ENCODE data around the gene PLEKHM3. TPM values are rescaled to one million over a fixed set of nuclear protein-coding genes. Genes with fewer than 3 reads are reported as not detected.

PLEKHM3 gene
- total RNA-seq, 1 experiment from 2014 or later: 2.5 TPM

GRCh38 chr2:207854484-207855440 lies 170.6 kb downstream of the PLEKHM3 start:
- CTCF ChIA-PET: no interaction called here
- in situ Hi-C loops (cut with HindIII; ENCODE audit: low pct_unique_long_range_greater_than_20kb, low sequenced_read_pairs) (no loop called here), intact Hi-C loops (cut with micrococcal nuclease; ENCODE audit: unreplicated experiment) (no loop called here)
- POLR2A ChIA-PET: no interaction called here
- ATAC-seq (no peak), DNase-seq (ENCODE audit: low read depth, low spot score) (no peak)
- no peaks in the 10 kb centered on the region for H3K9me3 ChIP-seq (ENCODE audit: control insufficient read depth, insufficient read depth, low read depth, low read length)
- no TSS peak for BruUV-seq (replicated peaks)
- TF ChIP-seq POLR2AphosphoS5 (IDR thresholded peaks at IDR 0.05; ENCODE audit: low read depth, low read length) (no peak), TCF7L2 (IDR thresholded peaks at IDR 0.05; ENCODE audit: low read depth, low read length) (no peak), REST (IDR thresholded peaks at IDR 0.05; ENCODE audit: insufficient read depth in 1 of 2, low read depth in 2 of 2, low read length in 1 of 2) (no peak), SIN3A (IDR thresholded peaks at IDR 0.05; ENCODE audit: borderline replicate concordance, insufficient read depth, low read depth, low read length) (no peak)
- TF ChIP-seq, protein P1, sequence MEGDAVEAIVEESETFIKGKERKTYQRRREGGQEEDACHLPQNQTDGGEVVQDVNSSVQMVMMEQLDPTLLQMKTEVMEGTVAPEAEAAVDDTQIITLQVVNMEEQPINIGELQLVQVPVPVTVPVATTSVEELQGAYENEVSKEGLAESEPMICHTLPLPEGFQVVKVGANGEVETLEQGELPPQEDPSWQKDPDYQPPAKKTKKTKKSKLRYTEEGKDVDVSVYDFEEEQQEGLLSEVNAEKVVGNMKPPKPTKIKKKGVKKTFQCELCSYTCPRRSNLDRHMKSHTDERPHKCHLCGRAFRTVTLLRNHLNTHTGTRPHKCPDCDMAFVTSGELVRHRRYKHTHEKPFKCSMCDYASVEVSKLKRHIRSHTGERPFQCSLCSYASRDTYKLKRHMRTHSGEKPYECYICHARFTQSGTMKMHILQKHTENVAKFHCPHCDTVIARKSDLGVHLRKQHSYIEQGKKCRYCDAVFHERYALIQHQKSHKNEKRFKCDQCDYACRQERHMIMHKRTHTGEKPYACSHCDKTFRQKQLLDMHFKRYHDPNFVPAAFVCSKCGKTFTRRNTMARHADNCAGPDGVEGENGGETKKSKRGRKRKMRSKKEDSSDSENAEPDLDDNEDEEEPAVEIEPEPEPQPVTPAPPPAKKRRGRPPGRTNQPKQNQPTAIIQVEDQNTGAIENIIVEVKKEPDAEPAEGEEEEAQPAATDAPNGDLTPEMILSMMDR (IDR thresholded peaks at IDR 0.05): no peak
- H3K4me3 ChIP-seq (ENCODE audit: low read depth in 2 of 2, low read length in 2 of 2): no peak overlapping the region
- H3K36me3 ChIP-seq (ENCODE audit: control insufficient read depth, insufficient read depth, low read length): no peaks in the 10 kb centered on the region
- H3K27me3 ChIP-seq (ENCODE audit: control insufficient read depth, insufficient read depth, low read length): no peaks in the 10 kb centered on the region
- H3K4me1 ChIP-seq (ENCODE audit: control insufficient read depth, insufficient read depth, low read length): no peaks in the 10 kb centered on the region
- H3K27ac ChIP-seq (ENCODE audit: low read length): no peak overlapping the region

- H3K27me3 ChIP-seq (ENCODE audit: control insufficient read depth, insufficient read depth, low read length): no peaks in the 10 kb centered on the region
- H3K36me3 ChIP-seq (ENCODE audit: control insufficient read depth, insufficient read depth, low read length): no peaks in the 10 kb centered on the region
- BruUV-seq (replicated peaks): no TSS peak
- H3K4me1 ChIP-seq (ENCODE audit: control insufficient read depth, insufficient read depth, low read length): peaks cover 6% of the 10 kb centered on the region
- intact Hi-C loops (cut with micrococcal nuclease; ENCODE audit: unreplicated experiment) (no loop called here), in situ Hi-C loops (cut with HindIII; ENCODE audit: low pct_unique_long_range_greater_than_20kb, low sequenced_read_pairs) (no loop called here)
- ChIA-PET POLR2A (no interaction called here), CTCF (no interaction called here)
- H3K27ac ChIP-seq (ENCODE audit: low read length): no peak overlapping the region
- no peak for DNase-seq (ENCODE audit: low read depth, low spot score)
- TF ChIP-seq, protein P1 (IDR thresholded peaks at IDR 0.05): no peak
- TF ChIP-seq SIN3A (IDR thresholded peaks at IDR 0.05; ENCODE audit: borderline replicate concordance, insufficient read depth, low read depth, low read length) (no peak), TCF7L2 (IDR thresholded peaks at IDR 0.05; ENCODE audit: low read depth, low read length) (no peak), POLR2AphosphoS5 (IDR thresholded peaks at IDR 0.05; ENCODE audit: low read depth, low read length) (no peak), REST (IDR thresholded peaks at IDR 0.05; ENCODE audit: insufficient read depth in 1 of 2, low read depth in 2 of 2, low read length in 1 of 2) (no peak)
- no peaks in the 10 kb centered on the region for H3K9me3 ChIP-seq (ENCODE audit: control insufficient read depth, insufficient read depth, low read depth, low read length)
- no peak overlapping the region for H3K4me3 ChIP-seq (ENCODE audit: low read depth in 2 of 2, low read length in 2 of 2)
- no peak for ATAC-seq
Observed at GRCh38 chr2:207852791-207853190, 172.5 kb downstream of the PLEKHM3 start.

Measured in Panc1 (cell line).